OCI-LY7 (cell line): ENCODE results near the gene DUSP22. TPM values are rescaled to one million over a fixed set of nuclear protein-coding genes. Genes with fewer than 3 reads are reported as not detected.

Source experiments
- BruUV-seq: library from RNA; stranded (reverse); fragments of 400-500 nt; replicated peaks from 2 replicates; lab custom pipeline; 2021; lab: Mats Ljungman, UMichigan
- CTCF ChIA-PET: fragments of 300-600 bp; sonication (Branson Sonifier 250); formaldehyde crosslinking; loops from one replicate; lab custom pipeline; 2022; ENCODE audit warnings: antibody characterized with exemption; ENCODE audit not compliant: unreplicated experiment; lab: Charles Lee
- POLR2A ChIA-PET: fragments of 300-600 bp; sonication (Branson Sonifier 250); formaldehyde crosslinking; loops from one replicate; lab custom pipeline; 2022; ENCODE audit warnings: antibody characterized with exemption; lab: Charles Lee
- DNase-seq: peaks from one replicate; pipeline ENCODE4 v3.0.0-alpha.2; 2015; ENCODE audit warnings: low spot score
- H2AFZ ChIP-seq: fragments of 200-600 bp; sonication (generic), shearing (Covaris generic); 2 replicates; pipeline ENCODE4 v1.6.1; 2014; ENCODE audit warnings: mild to moderate bottlenecking, antibody characterized with exemption, low read length, moderate library complexity
- H3K27ac ChIP-seq: fragments of 200-600 bp; sonication (generic); 2 replicates; pipeline ENCODE4 v1.5.1; 2014; ENCODE audit warnings: mixed run types, low read depth, mild to moderate bottlenecking, moderate library complexity, low read length, inconsistent platforms; ENCODE audit not compliant: poor library complexity, severe bottlenecking
- H3K36me3 ChIP-seq: fragments of 200-600 bp; sonication (generic); 2 replicates; pipeline ENCODE4 v1.6.1; 2014; ENCODE audit warnings: mild to moderate bottlenecking, antibody characterized with exemption, low read length, moderate library complexity, mixed read lengths; ENCODE audit not compliant: insufficient read depth
- H3K4me1 ChIP-seq: fragments of 200-600 bp; sonication (generic); 2 replicates; pipeline ENCODE4 v1.5.1; 2014; ENCODE audit warnings: mild to moderate bottlenecking, low read length; ENCODE audit not compliant: insufficient read depth, poor library complexity, severe bottlenecking
- H3K4me2 ChIP-seq: fragments of 200-600 bp; sonication (generic); 2 replicates; pipeline ENCODE4 v1.6.1; 2014; ENCODE audit warnings: mild to moderate bottlenecking, low read length
- H3K4me3 ChIP-seq: fragments of 200-600 bp; sonication (generic); 2 replicates; pipeline ENCODE4 v1.5.1; 2014; ENCODE audit warnings: mild to moderate bottlenecking, low read depth, low read length; ENCODE audit not compliant: poor library complexity, severe bottlenecking
- H3K79me2 ChIP-seq: fragments of 200-600 bp; sonication (generic); 2 replicates; pipeline ENCODE4 v1.6.1; 2016; ENCODE audit warnings: low read depth, mild to moderate bottlenecking, low read length, moderate library complexity, mixed read lengths; ENCODE audit not compliant: insufficient read depth
- H3K9me2 ChIP-seq: fragments of 200-600 bp; sonication (generic); 2 replicates; pipeline ENCODE4 v1.6.1; 2016; ENCODE audit warnings: mild to moderate bottlenecking, low read length, mixed read lengths; ENCODE audit not compliant: insufficient read depth
- H3K9me3 ChIP-seq: fragments of 200-600 bp; sonication (generic); 2 replicates; pipeline ENCODE4 v1.6.1; 2014; ENCODE audit warnings: mild to moderate bottlenecking, mixed run types, low read length, mixed read lengths
- H4K20me1 ChIP-seq: fragments of 200-600 bp; sonication (generic); 2 replicates; pipeline ENCODE4 v1.6.1; 2014; ENCODE audit warnings: mild to moderate bottlenecking, antibody characterized with exemption, low read length, moderate library complexity, mixed read lengths; ENCODE audit not compliant: insufficient read depth
- EZH2phosphoT487 ChIP-seq: fragments of 200-600 bp; sonication (generic); IDR thresholded peaks from 2 replicates; pipeline ENCODE4 v1.6.1; 2018; ENCODE audit warnings: low read depth, borderline replicate concordance, mild to moderate bottlenecking, mixed run types, antibody characterized with exemption, low read length, moderate library complexity, mixed read lengths
- intact Hi-C: fragments of 100-400 bp; cut with micrococcal nuclease; formaldehyde crosslinking; loops from one replicate; pipeline ENCODE4 v1.10.0; 2022; ENCODE audit not compliant: unreplicated experiment
- total RNA-seq, 2 experiments: library from RNA; depleted of rRNA in 1 of 2; stranded (reverse); fragments of >200 nt in 1 of 2; shearing (Covaris generic) in 1 of 2; gene quantifications; 2 replicates each; pipeline ENCODE4 v1.2.3, GENCODE V29; 2014 to 2022
- TF ChIP-seq, protein P1 (sequence below): fragments of 200-600 bp; sonication (generic); conservative IDR thresholded peaks from 2 replicates; pipeline ENCODE4 v1.5.1; 2014; ENCODE audit warnings: mild to moderate bottlenecking, antibody characterized with exemption, low read length, moderate library complexity, mixed read lengths

Gene DUSP22
- total RNA-seq, 2 experiments from 2014 or later: 149 to 171 TPM

DNA sequence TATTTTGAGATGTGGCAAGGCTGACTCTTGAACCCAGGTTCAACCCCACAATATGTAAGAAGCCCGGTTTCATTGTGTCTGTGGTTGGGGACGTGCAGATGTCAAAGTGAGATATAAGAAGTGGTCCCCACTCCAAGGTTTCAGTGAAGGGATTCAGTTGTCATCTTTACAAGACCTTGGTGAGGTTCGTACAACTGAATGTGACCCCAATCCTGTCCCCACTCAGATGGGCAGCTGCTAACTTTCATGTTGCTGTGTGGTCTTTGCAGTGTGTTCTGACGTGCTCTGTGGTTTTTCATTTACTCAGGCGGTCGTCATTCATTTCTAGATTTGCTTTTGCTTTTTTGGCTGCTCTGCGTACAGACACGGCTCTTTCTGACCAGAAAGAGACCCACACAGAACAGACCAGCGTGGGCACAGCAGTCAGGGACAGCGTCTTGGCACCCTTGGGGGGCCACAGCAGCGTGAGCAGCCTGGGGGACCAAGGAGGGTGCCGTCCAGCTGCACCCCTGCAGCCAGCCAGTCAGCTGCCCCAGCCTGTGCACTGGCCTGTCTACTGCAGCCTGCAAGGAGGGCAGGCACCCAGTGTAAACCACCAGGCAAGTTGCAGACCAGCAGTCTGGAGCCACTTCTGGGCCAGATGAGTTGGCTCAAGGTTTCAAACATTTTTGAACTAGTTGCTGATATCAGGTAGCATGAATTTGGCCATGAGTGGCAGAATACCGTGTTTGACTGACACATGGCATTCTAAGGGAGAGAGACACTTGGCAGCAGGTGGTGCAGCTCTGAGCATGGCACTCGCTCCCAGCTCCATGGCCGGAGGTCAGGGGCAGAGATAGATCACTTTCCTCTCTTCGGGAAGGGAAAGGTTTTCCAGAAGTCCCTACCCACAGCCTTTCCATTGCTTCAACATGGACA is 49.9 kb downstream of the DUSP22 start:
- Histone ChIP-seq H3K4me2 (no peak overlapping the region), H3K79me2 (no peaks in the 10 kb centered on the region), H2AFZ (no peak overlapping the region), H3K4me3 (no peak overlapping the region), H3K27ac (no peak overlapping the region), H4K20me1 (no peaks in the 10 kb centered on the region), H3K36me3 (peaks cover 38% of the 10 kb centered on the region; the same call in 1 of the 2 replicates), H3K9me2 (no peaks in the 10 kb centered on the region), H3K4me1 (peaks cover 44% of the 10 kb centered on the region), H3K9me3 (no peaks in the 10 kb centered on the region)
- no peak for DNase-seq
- no peak for TF ChIP-seq EZH2phosphoT487
- TF ChIP-seq, protein P1, sequence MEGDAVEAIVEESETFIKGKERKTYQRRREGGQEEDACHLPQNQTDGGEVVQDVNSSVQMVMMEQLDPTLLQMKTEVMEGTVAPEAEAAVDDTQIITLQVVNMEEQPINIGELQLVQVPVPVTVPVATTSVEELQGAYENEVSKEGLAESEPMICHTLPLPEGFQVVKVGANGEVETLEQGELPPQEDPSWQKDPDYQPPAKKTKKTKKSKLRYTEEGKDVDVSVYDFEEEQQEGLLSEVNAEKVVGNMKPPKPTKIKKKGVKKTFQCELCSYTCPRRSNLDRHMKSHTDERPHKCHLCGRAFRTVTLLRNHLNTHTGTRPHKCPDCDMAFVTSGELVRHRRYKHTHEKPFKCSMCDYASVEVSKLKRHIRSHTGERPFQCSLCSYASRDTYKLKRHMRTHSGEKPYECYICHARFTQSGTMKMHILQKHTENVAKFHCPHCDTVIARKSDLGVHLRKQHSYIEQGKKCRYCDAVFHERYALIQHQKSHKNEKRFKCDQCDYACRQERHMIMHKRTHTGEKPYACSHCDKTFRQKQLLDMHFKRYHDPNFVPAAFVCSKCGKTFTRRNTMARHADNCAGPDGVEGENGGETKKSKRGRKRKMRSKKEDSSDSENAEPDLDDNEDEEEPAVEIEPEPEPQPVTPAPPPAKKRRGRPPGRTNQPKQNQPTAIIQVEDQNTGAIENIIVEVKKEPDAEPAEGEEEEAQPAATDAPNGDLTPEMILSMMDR: no peak
- intact Hi-C loops: no loop called here
- CTCF ChIA-PET: interaction anchor here (0.6 kb wide), 1 partner anchor 9 kb away, joined by 3 read pairs; no protein-coding TSS in a partner anchor
- POLR2A ChIA-PET: interaction anchor here (0.8 to 1.0 kb wide), 2 partner anchors 9 to 12 kb away, joined by 4 to 5 read pairs; no protein-coding TSS in a partner anchor
- no TSS peak for BruUV-seq

DNA sequence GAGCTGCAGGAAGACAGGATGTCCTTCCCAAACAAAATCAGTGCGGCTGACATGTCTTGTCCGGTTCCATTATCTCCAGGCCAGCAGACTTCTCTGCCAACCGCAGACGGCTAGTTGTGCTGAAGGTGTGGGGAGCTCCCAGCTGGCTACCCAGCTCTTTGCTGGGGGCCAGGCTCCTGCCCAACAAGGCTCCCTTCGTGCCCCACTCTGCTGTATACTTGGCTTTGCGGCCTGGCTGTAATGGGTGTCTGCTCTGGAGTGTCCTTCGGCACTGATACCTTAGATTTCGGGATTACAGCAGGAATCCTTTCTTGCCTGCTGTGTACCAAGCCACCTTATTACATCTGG is 50.5 kb downstream of the DUSP22 start:
- no peaks in the 10 kb centered on the region for H3K79me2 ChIP-seq
- intact Hi-C loops: no loop called here
- H3K9me3 ChIP-seq: no peaks in the 10 kb centered on the region
- TF ChIP-seq EZH2phosphoT487: no peak
- TF ChIP-seq, protein P1: no peak
- no peaks in the 10 kb centered on the region for H3K9me2 ChIP-seq
- ChIA-PET POLR2A (interaction anchor here (0.8 to 1.0 kb wide), 2 partner anchors 10 to 11 kb away, joined by 4 to 5 read pairs; no protein-coding TSS in a partner anchor), CTCF (no interaction called here)
- H2AFZ ChIP-seq: no peak overlapping the region
- no TSS peak for BruUV-seq
- DNase-seq: no peak
- H4K20me1 ChIP-seq: no peaks in the 10 kb centered on the region
- peaks cover 44% of the 10 kb centered on the region for H3K4me1 ChIP-seq
- no peak overlapping the region for H3K27ac ChIP-seq
- peaks cover 42% of the 10 kb centered on the region; the same call in 1 of the 2 replicates for H3K36me3 ChIP-seq
- no peak overlapping the region for H3K4me3 ChIP-seq
- H3K4me2 ChIP-seq: no peak overlapping the region
